ENCODE results near the gene SP1. TPM values are rescaled to one million over a fixed set of nuclear protein-coding genes. Genes with fewer than 3 reads are reported as not detected.

SP1 gene
- total and polyA plus RNA-seq, 7 experiments from 2014 or later, result 10.2 to 103 (median 75.7) TPM

GRCh38 chr12:53334822-53335221 is 45.2 kb upstream of the SP1 start:
- no peak for DNase-seq
- Histone ChIP-seq H3K4me3 (ENCODE audit: low read length) (no peak overlapping the region), H3K36me3 (ENCODE audit: control insufficient read depth in 2 of 3, insufficient read depth in 3 of 3, low read length in 3 of 3) (no peaks in the 10 kb centered on the region), H3K27ac (ENCODE audit: low read depth, low read length) (no peak overlapping the region), H3K4me1 (ENCODE audit: control insufficient read depth in 2 of 2, insufficient read depth in 2 of 2, low read length in 2 of 2) (no peaks in the 10 kb centered on the region), H3K27me3 (ENCODE audit: control insufficient read depth in 2 of 2, insufficient read depth in 2 of 2, low read length in 2 of 2) (peaks cover 5 to 8% of the 10 kb centered on the region in 2 donors), H3K9me3 (ENCODE audit: control insufficient read depth in 2 of 3, low read length in 3 of 3) (no peaks in the 10 kb centered on the region)
- Mint-ChIP-seq H3K27me3 (peaks cover 26 to 57% (median 40%) of the 10 kb centered on the region in 5 donors), H3K4me1 (peaks cover 5 to 18% (median 8%) of the 10 kb centered on the region in 7 donors), H3K36me3 (peaks cover 0 to 8% (median 0%) of the 10 kb centered on the region in 5 donors), H3K9me3 (peaks cover 0 to 1% (median 0%) of the 10 kb centered on the region in 11 donors), H3K4me3 (no peak overlapping the region), H3K27ac (peak overlapping the region in 1 of 9 donors; percentile 31)
- ChIA-PET POLR2A (interaction anchor here (0.6 to 1.4 kb wide), 3 partner anchors 9 to 64 kb away, joined by 3 to 5 read pairs (median 4); no protein-coding TSS in a partner anchor), CTCF (interaction anchor here (0.6 to 1.3 kb wide), 4 partner anchors 8 to 86 kb away, joined by 3 to 5 read pairs (median 3); no protein-coding TSS in a partner anchor)
- ATAC-seq, result no peak
- intact Hi-C loops (cut with micrococcal nuclease), result no loop called here

- ATAC-seq, result peak; percentile 67
- POLR2A ChIA-PET, result interaction anchor here (0.5 to 1.4 kb wide), 2 partner anchors 12 to 63 kb away, joined by 3 to 4 read pairs; no protein-coding TSS in a partner anchor
- intact Hi-C loops (cut with micrococcal nuclease), result no loop called here
- H3K36me3 ChIP-seq (ENCODE audit: control insufficient read depth in 2 of 3, insufficient read depth in 3 of 3, low read length in 3 of 3), result no peaks in the 10 kb centered on the region
- H3K9me3 Mint-ChIP-seq, result peaks cover 0 to 1% (median 0%) of the 10 kb centered on the region in 11 donors
- CTCF ChIA-PET, result interaction anchor here (1.3 kb wide), 1 partner anchor 10 kb away, joined by 5 read pairs; no protein-coding TSS in a partner anchor
- peaks cover 5 to 18% (median 8%) of the 10 kb centered on the region in 7 donors for H3K4me1 Mint-ChIP-seq
- H3K27ac Mint-ChIP-seq, result no peak within 1 kb of the TSS
- H3K36me3 Mint-ChIP-seq, result peaks cover 0 to 8% (median 0%) of the 10 kb centered on the region in 5 donors
- H3K27ac ChIP-seq (ENCODE audit: low read depth, low read length), result no peak within 1 kb of the TSS
- peaks cover 5 to 8% of the 10 kb centered on the region in 2 donors for H3K27me3 ChIP-seq (ENCODE audit: control insufficient read depth in 2 of 2, insufficient read depth in 2 of 2, low read length in 2 of 2)
- no peak for DNase-seq
- no peaks in the 10 kb centered on the region for H3K9me3 ChIP-seq (ENCODE audit: control insufficient read depth in 2 of 3, low read length in 3 of 3)
- H3K27me3 Mint-ChIP-seq, result peaks cover 26 to 64% (median 40%) of the 10 kb centered on the region in 5 donors
- H3K4me1 ChIP-seq (ENCODE audit: control insufficient read depth in 2 of 2, insufficient read depth in 2 of 2, low read length in 2 of 2), result no peaks in the 10 kb centered on the region
- H3K4me3 ChIP-seq (ENCODE audit: low read length), result no peak within 1 kb of the TSS
- H3K4me3 Mint-ChIP-seq, result no peak within 1 kb of the TSS
These were observed 43.7 kb upstream of the SP1 start, which contains the start of gene SP7 for GRCh38 chr12:53336181-53336681. Gene SP7, minus strand, starts transcription at chr12:53336354. Its CDS starts 708 bp downstream, at chr12:53335646.

GRCh38 chr12:53338017-53338416 is 42.0 kb upstream of the SP1 start:
- Histone ChIP-seq H3K4me3 (ENCODE audit: low read length) (no peak overlapping the region), H3K4me1 (ENCODE audit: control insufficient read depth in 2 of 2, insufficient read depth in 2 of 2, low read length in 2 of 2) (no peaks in the 10 kb centered on the region), H3K9me3 (ENCODE audit: control insufficient read depth in 2 of 3, low read length in 3 of 3) (no peaks in the 10 kb centered on the region), H3K36me3 (ENCODE audit: control insufficient read depth in 2 of 3, insufficient read depth in 3 of 3, low read length in 3 of 3) (no peaks in the 10 kb centered on the region), H3K27ac (ENCODE audit: low read depth, low read length) (no peak overlapping the region), H3K27me3 (ENCODE audit: control insufficient read depth in 2 of 2, insufficient read depth in 2 of 2, low read length in 2 of 2) (peaks cover 5 to 8% of the 10 kb centered on the region in 2 donors)
- Mint-ChIP-seq H3K27ac (peak overlapping the region in 3 of 9 donors; percentile 9 to 21 (median 16)), H3K9me3 (no peaks in the 10 kb centered on the region), H3K36me3 (peaks cover 0 to 8% (median 0%) of the 10 kb centered on the region in 5 donors), H3K4me1 (peaks cover 5 to 15% (median 8%) of the 10 kb centered on the region in 7 donors), H3K4me3 (peak overlapping the region in 2 of 10 donors; percentile 0 to 24), H3K27me3 (peaks cover 26 to 61% (median 34%) of the 10 kb centered on the region in 5 donors)
- POLR2A ChIA-PET, result no interaction called here
- no peak for DNase-seq
- CTCF ChIA-PET, result no interaction called here
- intact Hi-C loops (cut with micrococcal nuclease), result no loop called here
- ATAC-seq, result no peak

GRCh38 chr12:53338916-53339315 is 41.1 kb upstream of the SP1 start:
- Histone ChIP-seq H3K4me3 (ENCODE audit: low read length) (no peak overlapping the region), H3K36me3 (ENCODE audit: control insufficient read depth in 2 of 3, insufficient read depth in 3 of 3, low read length in 3 of 3) (no peaks in the 10 kb centered on the region), H3K9me3 (ENCODE audit: control insufficient read depth in 2 of 3, low read length in 3 of 3) (no peaks in the 10 kb centered on the region), H3K4me1 (ENCODE audit: control insufficient read depth in 2 of 2, insufficient read depth in 2 of 2, low read length in 2 of 2) (peaks cover 0 to 5% of the 10 kb centered on the region in 2 donors), H3K27me3 (ENCODE audit: control insufficient read depth in 2 of 2, insufficient read depth in 2 of 2, low read length in 2 of 2) (peaks cover 5 to 8% of the 10 kb centered on the region in 2 donors), H3K27ac (ENCODE audit: low read depth, low read length) (no peak overlapping the region)
- Mint-ChIP-seq H3K4me1 (peaks cover 9 to 22% (median 16%) of the 10 kb centered on the region in 7 donors), H3K4me3 (no peak overlapping the region), H3K36me3 (peaks cover 0 to 8% (median 0%) of the 10 kb centered on the region in 5 donors), H3K27ac (no peak overlapping the region), H3K9me3 (no peaks in the 10 kb centered on the region), H3K27me3 (peaks cover 26 to 56% (median 33%) of the 10 kb centered on the region in 5 donors)
- ChIA-PET CTCF (interaction anchor here (0.6 to 0.7 kb wide), 3 partner anchors 17 to 338 kb away, joined by 3 to 5 read pairs (median 3); no protein-coding TSS in a partner anchor), POLR2A (no interaction called here)
- intact Hi-C loops (cut with micrococcal nuclease), result no loop called here
- ATAC-seq, result no peak
- no peak for DNase-seq

- CTCF ChIA-PET, result interaction anchor here (0.8 to 1.4 kb wide), 2 partner anchors 12 to 81 kb away, joined by 3 to 4 read pairs; no protein-coding TSS in a partner anchor
- Mint-ChIP-seq H3K4me1 (peaks cover 17 to 32% (median 26%) of the 10 kb centered on the region in 7 donors), H3K27ac (no peak overlapping the region), H3K36me3 (peaks cover 0 to 8% (median 0%) of the 10 kb centered on the region in 5 donors), H3K9me3 (no peaks in the 10 kb centered on the region), H3K4me3 (no peak overlapping the region), H3K27me3 (peaks cover 25 to 44% (median 27%) of the 10 kb centered on the region in 5 donors)
- H3K4me1 ChIP-seq (ENCODE audit: control insufficient read depth in 2 of 2, insufficient read depth in 2 of 2, low read length in 2 of 2), result peaks cover 0 to 10% of the 10 kb centered on the region in 2 donors
- peaks cover 5 to 8% of the 10 kb centered on the region in 2 donors for H3K27me3 ChIP-seq (ENCODE audit: control insufficient read depth in 2 of 2, insufficient read depth in 2 of 2, low read length in 2 of 2)
- H3K27ac ChIP-seq (ENCODE audit: low read depth, low read length), result no peak overlapping the region
- no peaks in the 10 kb centered on the region for H3K36me3 ChIP-seq (ENCODE audit: control insufficient read depth in 2 of 3, insufficient read depth in 3 of 3, low read length in 3 of 3)
- H3K4me3 ChIP-seq (ENCODE audit: low read length), result no peak overlapping the region
- H3K9me3 ChIP-seq (ENCODE audit: control insufficient read depth in 2 of 3, low read length in 3 of 3), result no peaks in the 10 kb centered on the region
- no peak for ATAC-seq
- intact Hi-C loops (cut with micrococcal nuclease), result no loop called here
- POLR2A ChIA-PET, result no interaction called here
- no peak for DNase-seq
These were observed 39.6 kb upstream of the SP1 start for GRCh38 chr12:53340398-53340797.

- ChIA-PET POLR2A (interaction anchor here (0.5 to 3.1 kb wide), 4 partner anchors 9 to 32 kb away, joined by 3 to 52 read pairs (median 3); no protein-coding TSS in a partner anchor), CTCF (interaction anchor here (0.6 to 2.5 kb wide), 3 partner anchors 76 to 818 kb away, joined by 3 to 9 read pairs (median 3); no protein-coding TSS in a partner anchor)
These were observed 36.5 kb upstream of the SP1 start for GRCh38 chr12:53343449-53343848.

More at GRCh38 chr12:53343449-53343848, 36.5 kb upstream of the SP1 start:
- Histone ChIP-seq H3K4me1 (ENCODE audit: control insufficient read depth in 2 of 2, insufficient read depth in 2 of 2, low read length in 2 of 2) (peaks cover 0 to 10% of the 10 kb centered on the region in 2 donors), H3K36me3 (ENCODE audit: control insufficient read depth in 2 of 3, insufficient read depth in 3 of 3, low read length in 3 of 3) (no peaks in the 10 kb centered on the region), H3K27me3 (ENCODE audit: control insufficient read depth in 2 of 2, insufficient read depth in 2 of 2, low read length in 2 of 2) (peaks cover 0 to 3% of the 10 kb centered on the region in 2 donors), H3K4me3 (ENCODE audit: low read length) (no peak overlapping the region), H3K9me3 (ENCODE audit: control insufficient read depth in 2 of 3, low read length in 3 of 3) (no peaks in the 10 kb centered on the region), H3K27ac (ENCODE audit: low read depth, low read length) (no peak overlapping the region)
- H3K36me3 Mint-ChIP-seq, result no peaks in the 10 kb centered on the region
- peaks cover 11 to 25% (median 17%) of the 10 kb centered on the region in 7 donors for H3K4me1 Mint-ChIP-seq
- peaks cover 1 to 17% (median 3%) of the 10 kb centered on the region in 5 donors for H3K27me3 Mint-ChIP-seq
- peak overlapping the region; percentile 18 to 93 (median 59) for H3K4me3 Mint-ChIP-seq
- ATAC-seq, result no peak
- no peak for DNase-seq
- intact Hi-C loops (cut with micrococcal nuclease), result no loop called here
- H3K27ac Mint-ChIP-seq, result peak overlapping the region in 6 of 9 donors; percentile 5 to 91 (median 23)
- no peaks in the 10 kb centered on the region for H3K9me3 Mint-ChIP-seq

Data from naive thymus-derived CD4-positive, alpha-beta T cell (primary cell).